Neural progenitor cell (in vitro differentiated cells): ENCODE data around the gene PSMD2. TPM values are rescaled to one million over a fixed set of nuclear protein-coding genes. Genes with fewer than 3 reads are reported as not detected.

Source experiments
- DNase-seq: peaks from one replicate; pipeline ENCODE4 v3.0.0-alpha.2; 2016; ENCODE audit warnings: low spot score
- H2AFZ ChIP-seq: fragments of 200-600 bp; sonication (generic); replicated peaks from 2 replicates; pipeline ENCODE4 v1.6.1; 2016; ENCODE audit warnings: antibody characterized with exemption
- H3F3A ChIP-seq: fragments of 200-600 bp; sonication (generic); 2 replicates; pipeline ENCODE4 v1.6.1; 2016; ENCODE audit warnings: antibody characterized with exemption, low read depth
- H3K27ac ChIP-seq: fragments of 200-600 bp; sonication (generic); 2 replicates; pipeline ENCODE4 v1.5.1; 2016; ENCODE audit warnings: mild to moderate bottlenecking
- H3K27me3 ChIP-seq: fragments of 200-600 bp; sonication (generic); 2 replicates; pipeline ENCODE4 v1.6.1; 2016; ENCODE audit warnings: mild to moderate bottlenecking, moderate library complexity
- H3K36me3 ChIP-seq: fragments of 200-600 bp; sonication (generic); 2 replicates; pipeline ENCODE4 v1.5.1; 2016
- H3K4me1 ChIP-seq: fragments of 200-600 bp; sonication (generic); 2 replicates; pipeline ENCODE4 v1.6.1; 2016; ENCODE audit warnings: mixed run types
- H3K4me2 ChIP-seq: fragments of 200-600 bp; sonication (generic); 2 replicates; pipeline ENCODE4 v1.6.1; 2016
- H3K4me3 ChIP-seq: fragments of 200-600 bp; sonication (generic); 2 replicates; pipeline ENCODE4 v1.5.1; 2016
- H3K79me2 ChIP-seq: fragments of 200-600 bp; sonication (generic); 2 replicates; pipeline ENCODE4 v1.6.1; 2016; ENCODE audit warnings: low read depth
- H3K9ac ChIP-seq: fragments of 200-600 bp; sonication (generic); 2 replicates; pipeline ENCODE4 v1.6.1; 2016
- H3K9me3 ChIP-seq: fragments of 200-600 bp; sonication (generic); 2 replicates; pipeline ENCODE4 v1.5.1; 2016; ENCODE audit warnings: low read depth
- H4K20me1 ChIP-seq: fragments of 200-600 bp; sonication (generic); 2 replicates; pipeline ENCODE4 v1.6.1; 2016; ENCODE audit warnings: low read depth
- H3K27ac Mint-ChIP-seq: 3 replicates; pipeline ENCODE4 v1.8.0; 2021; ENCODE audit warnings: mixed read lengths
- H3K27me3 Mint-ChIP-seq: 2 replicates; pipeline ENCODE4 v1.8.0; 2022; ENCODE audit warnings: low read depth, mild to moderate bottlenecking, inconsistent platforms, moderate library complexity, mixed read lengths; ENCODE audit not compliant: insufficient read depth
- H3K36me3 Mint-ChIP-seq: 3 replicates; pipeline ENCODE4 v1.8.0; 2021; ENCODE audit warnings: mixed read lengths
- H3K4me1 Mint-ChIP-seq: 3 replicates; pipeline ENCODE4 v1.8.0; 2021; ENCODE audit warnings: mixed read lengths
- H3K4me3 Mint-ChIP-seq: 3 replicates; pipeline ENCODE4 v1.8.0; 2021; ENCODE audit warnings: mild to moderate bottlenecking, moderate library complexity, mixed read lengths
- H3K9me3 Mint-ChIP-seq: 3 replicates; pipeline ENCODE4 v1.8.0; 2020; ENCODE audit warnings: mixed read lengths
- CTCF ChIP-seq: fragments of 200-600 bp; sonication (generic); IDR thresholded peaks from 2 replicates; pipeline ENCODE4 v1.5.1; 2017; ENCODE audit warnings: antibody characterized with exemption, mild to moderate bottlenecking
- EZH2 ChIP-seq: fragments of 200-600 bp; sonication (generic); IDR thresholded peaks from 2 replicates; pipeline ENCODE4 v1.6.1; 2017; ENCODE audit warnings: antibody characterized with exemption, mild to moderate bottlenecking, moderate library complexity
- EZH2phosphoT487 ChIP-seq: fragments of 200-600 bp; sonication (generic); IDR thresholded peaks from 2 replicates; pipeline ENCODE4 v1.6.1; 2017; ENCODE audit warnings: antibody characterized with exemption
- total RNA-seq: library from RNA; depleted of rRNA; stranded (reverse); fragments of >200 nt; gene quantifications from 2 replicates; pipeline ENCODE4 v1.2.3, GENCODE V29; 2015; ENCODE audit warnings: low replicate concordance

The PSMD2 gene
- total RNA-seq, 1 donor from 2014 or later, result 234 TPM

- no peak overlapping the region for H3K27ac Mint-ChIP-seq
- H3K79me2 ChIP-seq, result peaks cover 62% of the 10 kb centered on the region
- H3K4me2 ChIP-seq, result peak overlapping the region; percentile 96
- peaks cover 23% of the 10 kb centered on the region for H3F3A ChIP-seq
- H3K36me3 ChIP-seq, result no peaks in the 10 kb centered on the region
- peak overlapping the region; percentile 72 for H3K27ac ChIP-seq
- no peak overlapping the region for H2AFZ ChIP-seq
- TF ChIP-seq EZH2 (no peak), CTCF (no peak), EZH2phosphoT487 (no peak)
- peaks cover 8% of the 10 kb centered on the region for H3K27me3 Mint-ChIP-seq
- peaks cover 22% of the 10 kb centered on the region for H3K36me3 Mint-ChIP-seq
- peak overlapping the region; percentile 92 for H3K9ac ChIP-seq
- H4K20me1 ChIP-seq, result peaks cover 56% of the 10 kb centered on the region
- peaks cover 13% of the 10 kb centered on the region for H3K4me1 ChIP-seq
- peaks cover 23% of the 10 kb centered on the region for H3K4me1 Mint-ChIP-seq
- no peaks in the 10 kb centered on the region for H3K27me3 ChIP-seq
- H3K4me3 Mint-ChIP-seq, result peak overlapping the region; percentile 90
- H3K9me3 ChIP-seq, result no peaks in the 10 kb centered on the region
- no peak for DNase-seq
- H3K9me3 Mint-ChIP-seq, result no peaks in the 10 kb centered on the region
- H3K4me3 ChIP-seq, result peak overlapping the region; percentile 83
Observed at GRCh38 chr3:184315543-184315867, 16.5 kb downstream of the PSMD2 start.

- Histone ChIP-seq H3K79me2 (peaks cover 67% of the 10 kb centered on the region), H3K4me3 (peak overlapping the region; percentile 83), H3K9ac (peak overlapping the region; percentile 92), H3K4me1 (peaks cover 13% of the 10 kb centered on the region), H4K20me1 (peaks cover 62% of the 10 kb centered on the region), H3K36me3 (no peaks in the 10 kb centered on the region), H3K4me2 (peak overlapping the region; percentile 96), H3K27ac (no peak overlapping the region), H3K27me3 (no peaks in the 10 kb centered on the region), H3F3A (peaks cover 20% of the 10 kb centered on the region), H2AFZ (no peak overlapping the region), H3K9me3 (no peaks in the 10 kb centered on the region)
- Mint-ChIP-seq H3K4me1 (peaks cover 22% of the 10 kb centered on the region), H3K36me3 (peaks cover 26% of the 10 kb centered on the region), H3K27me3 (peaks cover 8% of the 10 kb centered on the region), H3K9me3 (no peaks in the 10 kb centered on the region), H3K4me3 (peak overlapping the region; percentile 90), H3K27ac (no peak overlapping the region)
- DNase-seq, result peak; percentile 34
- TF ChIP-seq CTCF (no peak), EZH2 (no peak), EZH2phosphoT487 (no peak)
Observed at GRCh38 chr3:184315871-184316661, 17.0 kb downstream of the PSMD2 start.

- TF ChIP-seq EZH2, result no peak
- no peak for TF ChIP-seq EZH2phosphoT487
- TF ChIP-seq CTCF, result no peak
- peaks cover 32% of the 10 kb centered on the region for H3K36me3 Mint-ChIP-seq
- H3K27ac Mint-ChIP-seq, result no peak overlapping the region
- no peaks in the 10 kb centered on the region for H3K9me3 Mint-ChIP-seq
- no peak for DNase-seq
- H3K4me1 Mint-ChIP-seq, result peaks cover 19% of the 10 kb centered on the region
- no peaks in the 10 kb centered on the region for H3K36me3 ChIP-seq
- H3F3A ChIP-seq, result peaks cover 12% of the 10 kb centered on the region
- H3K27me3 ChIP-seq, result no peaks in the 10 kb centered on the region
- H3K4me3 ChIP-seq, result peak overlapping the region; percentile 83
- H3K4me3 Mint-ChIP-seq, result peak overlapping the region; percentile 90
- peak overlapping the region; percentile 92 for H3K9ac ChIP-seq
- H4K20me1 ChIP-seq, result peaks cover 63% of the 10 kb centered on the region
- H3K79me2 ChIP-seq, result peaks cover 67% of the 10 kb centered on the region
- no peak overlapping the region for H2AFZ ChIP-seq
- no peak overlapping the region for H3K27ac ChIP-seq
- no peaks in the 10 kb centered on the region for H3K9me3 ChIP-seq
- peaks cover 5% of the 10 kb centered on the region for H3K27me3 Mint-ChIP-seq
- H3K4me1 ChIP-seq, result peaks cover 13% of the 10 kb centered on the region
- H3K4me2 ChIP-seq, result peak overlapping the region; percentile 96
Observed at GRCh38 chr3:184316792-184317191, 17.8 kb downstream of the PSMD2 start.
